Mesenchymal stem cell (in vitro differentiated cells and primary cell): ENCODE measurements around the gene STK16.

Experiments
- DNase-seq: peaks from one replicate; pipeline ENCODE4 v3.0.0-alpha.2; 2013
- H2AFZ ChIP-seq: one replicate; pipeline ENCODE4 v1.6.1; 2013; ENCODE audit warnings: low read depth, mild to moderate bottlenecking, control low read depth, inconsistent platforms, low read length, moderate library complexity
- H2AK5ac ChIP-seq: 2 replicates; pipeline ENCODE4 v1.6.1; 2013; ENCODE audit warnings: low read length, moderate library complexity, mild to moderate bottlenecking, inconsistent platforms; ENCODE audit not compliant: severe bottlenecking
- H2BK120ac ChIP-seq: one replicate; pipeline ENCODE4 v1.6.1; 2013; ENCODE audit warnings: low read depth, mild to moderate bottlenecking, inconsistent platforms, low read length, moderate library complexity
- H2BK12ac ChIP-seq, 2 experiments: one replicate each; pipeline ENCODE4 v1.6.1; 2013; ENCODE audit warnings: inconsistent platforms in 2 of 2, low read length in 2 of 2, mild to moderate bottlenecking in 2 of 2, moderate library complexity in 2 of 2, control low read depth in 1 of 2
- H2BK15ac ChIP-seq: one replicate; pipeline ENCODE4 v1.6.1; 2013; ENCODE audit warnings: mild to moderate bottlenecking, low read depth, inconsistent platforms; ENCODE audit not compliant: poor library complexity, severe bottlenecking
- H2BK5ac ChIP-seq: 2 replicates; pipeline ENCODE4 v1.6.1; 2013; ENCODE audit warnings: low read depth, mild to moderate bottlenecking, low read length, control low read depth, inconsistent platforms; ENCODE audit not compliant: poor library complexity, severe bottlenecking
- H3K14ac ChIP-seq, 2 experiments: one replicate each; pipeline ENCODE4 v1.6.1; 2013; ENCODE audit warnings: inconsistent platforms in 2 of 2, low read length in 2 of 2, control low read depth in 1 of 2, mild to moderate bottlenecking in 1 of 2, moderate library complexity in 1 of 2
- H3K18ac ChIP-seq, 2 experiments: one replicate each; pipeline ENCODE4 v1.6.1; 2013; ENCODE audit warnings: inconsistent platforms in 2 of 2, low read length in 2 of 2, control low read depth in 1 of 2, low read depth in 1 of 2, mild to moderate bottlenecking in 1 of 2
- H3K23ac ChIP-seq, 2 experiments: one replicate each; pipeline ENCODE4 v1.6.1; 2013; ENCODE audit warnings: inconsistent platforms in 2 of 2, low read length in 2 of 2, mild to moderate bottlenecking in 2 of 2, moderate library complexity in 2 of 2, control low read depth in 1 of 2
- H3K27ac ChIP-seq: 2 replicates; pipeline ENCODE4 v1.5.1; 2013; ENCODE audit warnings: mild to moderate bottlenecking, moderate library complexity, low read length, control low read depth, inconsistent platforms; ENCODE audit not compliant: poor library complexity, severe bottlenecking
- H3K27me3 ChIP-seq, 2 experiments: 2 replicates each; pipeline versions ENCODE4 v1.6.1 to v1.7.0; 2013; ENCODE audit warnings: low read length in 2 of 2, mild to moderate bottlenecking in 2 of 2, moderate library complexity in 2 of 2, control low read depth in 1 of 2, inconsistent platforms in 1 of 2; ENCODE audit not compliant: control insufficient read depth in 1 of 2, insufficient read depth in 1 of 2
- H3K36me3 ChIP-seq, 2 experiments: 2 replicates each; pipeline versions ENCODE4 v1.6.1 to v1.7.0; 2013; ENCODE audit warnings: low read length in 2 of 2, control low read depth in 1 of 2, inconsistent platforms in 1 of 2, low read depth in 1 of 2, mild to moderate bottlenecking in 1 of 2; ENCODE audit not compliant: insufficient read depth in 2 of 2, control insufficient read depth in 1 of 2
- H3K4ac ChIP-seq, 2 experiments: one replicate each; pipeline ENCODE4 v1.6.1; 2013; ENCODE audit warnings: inconsistent platforms in 2 of 2, low read length in 2 of 2, mild to moderate bottlenecking in 2 of 2, moderate library complexity in 2 of 2, control low read depth in 1 of 2, low read depth in 1 of 2
- H3K4me1 ChIP-seq: 2 replicates; pipeline ENCODE4 v1.6.1; 2013; ENCODE audit warnings: low read depth, low read length, control low read depth; ENCODE audit not compliant: control insufficient read depth, insufficient read depth
- H3K4me2 ChIP-seq: 2 replicates; pipeline ENCODE4 v1.6.1; 2013; ENCODE audit warnings: low read length, mild to moderate bottlenecking, inconsistent platforms; ENCODE audit not compliant: poor library complexity, severe bottlenecking
- H3K4me3 ChIP-seq, 2 experiments: 2 replicates each; pipeline versions ENCODE4 v1.5.1 to v1.7.0; 2013; ENCODE audit warnings: low read length in 2 of 2, mild to moderate bottlenecking in 2 of 2, control low read depth in 1 of 2, low read depth in 1 of 2; ENCODE audit not compliant: insufficient read depth in 1 of 2
- H3K79me1 ChIP-seq: replicated peaks from 2 replicates; pipeline ENCODE4 v1.6.1; 2013; ENCODE audit warnings: mild to moderate bottlenecking, control low read depth, low read length, inconsistent platforms; ENCODE audit not compliant: poor library complexity, severe bottlenecking
- H3K9ac ChIP-seq: 2 replicates; pipeline ENCODE4 v1.7.0; 2013; ENCODE audit warnings: mild to moderate bottlenecking, low read length, moderate library complexity
- H3K9me3 ChIP-seq: 2 replicates; pipeline ENCODE4 v1.7.0; 2013; ENCODE audit warnings: mild to moderate bottlenecking, low read length; ENCODE audit not compliant: control insufficient read depth
- H4K8ac ChIP-seq: one replicate; pipeline ENCODE4 v1.6.1; 2013; ENCODE audit warnings: inconsistent platforms, mild to moderate bottlenecking, low read length, moderate library complexity
- H4K91ac ChIP-seq: one replicate; pipeline ENCODE4 v1.6.1; 2013; ENCODE audit warnings: mild to moderate bottlenecking, low read length, inconsistent platforms
- WGBS: methylation state at CpG from one replicate; pipeline ENCODE4 v1.1.7; 2013; ENCODE audit warnings: mixed read lengths; 5-methylcytosine and 5-hydroxymethylcytosine counted together

The STK16 gene

DNA sequence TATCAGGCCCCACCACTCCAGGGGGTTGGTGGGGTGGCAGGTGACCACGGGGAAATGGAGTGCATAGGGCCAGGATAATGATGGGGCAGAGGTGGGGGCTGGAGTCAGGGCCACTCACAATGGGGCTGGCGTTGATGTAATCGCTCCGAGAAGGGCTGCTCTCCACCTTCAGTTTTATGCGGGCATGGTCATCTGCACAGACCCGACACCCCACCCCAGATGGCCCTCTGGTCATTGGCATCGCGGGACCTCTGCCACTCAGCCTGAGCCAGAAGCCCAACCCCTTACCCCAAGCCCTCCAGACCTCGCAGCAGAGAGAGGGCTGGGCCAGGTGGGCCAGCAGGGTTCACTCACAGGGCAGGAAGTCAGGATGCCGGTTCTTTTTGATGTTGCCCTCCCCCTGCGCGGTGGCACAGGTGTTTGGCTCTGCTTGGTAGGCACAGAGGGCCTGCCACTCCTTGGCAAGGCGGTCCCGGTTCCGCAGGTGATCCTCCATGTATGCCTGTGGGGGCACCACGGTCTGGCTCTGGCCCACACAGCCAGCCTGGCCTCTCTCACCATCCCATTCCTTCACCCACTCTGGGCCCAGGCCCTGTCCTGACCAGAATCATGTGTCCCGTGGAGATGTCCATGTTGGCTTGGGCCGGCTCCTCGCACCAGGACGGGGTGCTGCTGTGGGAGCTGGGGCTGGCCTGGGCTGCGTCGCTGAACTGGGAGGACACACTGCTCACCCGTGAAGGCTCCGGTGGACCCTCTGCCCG, 51.5 kb downstream of the STK16 start:
- H3K23ac ChIP-seq = no peak overlapping the region
- DNase-seq = no peak
- WGBS = 91% methylated on average over 25 of the region's 25 CpGs
- no peak overlapping the region for H3K9ac ChIP-seq
- peak overlapping the region in 1 of 2 experiments; percentile 2 for H3K4ac ChIP-seq
- H2BK12ac ChIP-seq = no peak overlapping the region
- H3K79me1 ChIP-seq = no peaks in the 10 kb centered on the region
- H3K18ac ChIP-seq = no peak overlapping the region
- no peak overlapping the region for H2AK5ac ChIP-seq
- no peak overlapping the region for H2BK120ac ChIP-seq
- no peaks in the 10 kb centered on the region for H3K9me3 ChIP-seq
- peak overlapping the region in 1 of 2 experiments; percentile 10 for H3K14ac ChIP-seq
- no peak overlapping the region for H4K8ac ChIP-seq
- no peak overlapping the region for H3K27ac ChIP-seq
- H3K4me3 ChIP-seq = no peak overlapping the region
- peaks cover 9% of the 10 kb centered on the region for H3K4me1 ChIP-seq
- peak overlapping the region; percentile 18 for H4K91ac ChIP-seq
- no peak overlapping the region for H2BK15ac ChIP-seq
- no peak overlapping the region for H2AFZ ChIP-seq
- no peak overlapping the region for H2BK5ac ChIP-seq
- no peaks in the 10 kb centered on the region for H3K36me3 ChIP-seq
- H3K4me2 ChIP-seq = no peak overlapping the region
- H3K27me3 ChIP-seq = peaks cover 29 to 30% of the 10 kb centered on the region in 2 experiments

DNA sequence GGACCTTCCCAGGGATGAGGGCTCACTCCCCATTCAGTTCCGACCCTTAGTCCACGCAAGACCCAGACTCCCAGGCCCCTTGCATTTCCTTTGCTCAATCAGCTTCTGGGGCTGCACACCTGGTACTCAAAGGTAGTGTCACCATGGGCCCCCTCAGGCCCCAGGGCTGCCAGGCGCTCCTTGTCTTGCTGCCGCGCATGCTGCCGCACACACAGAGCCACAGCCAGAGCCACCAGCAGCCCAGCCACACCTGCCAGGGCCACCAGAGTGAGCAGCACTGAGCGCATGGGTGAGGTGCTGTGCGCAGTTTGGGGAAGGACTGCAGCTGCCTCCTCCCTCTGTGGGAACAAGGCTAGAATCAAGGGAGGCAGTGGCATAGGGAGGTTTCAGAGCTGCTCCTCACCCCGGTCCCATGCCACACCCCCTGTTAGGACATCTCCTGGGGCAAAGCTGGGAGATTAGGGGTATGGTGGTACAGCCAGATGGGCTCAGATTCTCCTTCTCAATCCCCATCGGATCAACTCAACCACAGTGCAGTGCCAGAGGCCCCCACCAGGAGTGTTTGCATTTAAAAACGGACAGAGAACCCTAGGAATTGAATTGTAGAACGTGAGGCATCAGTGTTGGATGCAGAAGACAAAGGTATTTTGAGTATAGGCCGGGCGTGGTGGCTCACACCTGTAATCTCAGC, 52.6 kb downstream of the STK16 start:
- H4K91ac ChIP-seq = no peak overlapping the region

GRCh38 chr2:219298759-219299371, 53.6 kb downstream of the STK16 start:
- Histone ChIP-seq H3K79me1 (no peaks in the 10 kb centered on the region), H2BK12ac (no peak overlapping the region), H3K4me3 (no peak overlapping the region), H4K91ac (no peak overlapping the region), H3K4me1 (peaks cover 9% of the 10 kb centered on the region), H3K4ac (no peak overlapping the region), H3K27ac (no peak overlapping the region), H2BK15ac (no peak overlapping the region), H2BK5ac (no peak overlapping the region), H3K9me3 (no peaks in the 10 kb centered on the region), H2AFZ (no peak overlapping the region), H3K9ac (peak overlapping the region; percentile 33), H2AK5ac (no peak overlapping the region), H3K14ac (no peak overlapping the region), H3K23ac (no peak overlapping the region), H2BK120ac (no peak overlapping the region), H3K4me2 (no peak overlapping the region), H3K36me3 (no peaks in the 10 kb centered on the region), H3K27me3 (peaks cover 48 to 51% of the 10 kb centered on the region in 2 experiments), H3K18ac (no peak overlapping the region), H4K8ac (no peak overlapping the region)
- DNase-seq = peak; percentile 68
- WGBS = 33% methylated on average over 15 of the region's 15 CpGs

More for the DNA sequence above, 52.6 kb downstream of the STK16 start:
- Histone ChIP-seq H3K4ac (no peak overlapping the region), H3K14ac (no peak overlapping the region), H3K79me1 (no peaks in the 10 kb centered on the region), H3K9me3 (no peaks in the 10 kb centered on the region), H3K23ac (no peak overlapping the region), H3K4me1 (peaks cover 9% of the 10 kb centered on the region), H2BK15ac (peak overlapping the region; percentile 61), H3K27ac (no peak overlapping the region), H3K18ac (no peak overlapping the region), H2AK5ac (no peak overlapping the region), H3K27me3 (peaks cover 39 to 41% of the 10 kb centered on the region in 2 experiments), H2BK120ac (no peak overlapping the region), H2BK5ac (no peak overlapping the region), H3K4me2 (no peak overlapping the region), H3K4me3 (no peak overlapping the region), H4K8ac (no peak overlapping the region), H2BK12ac (no peak overlapping the region), H2AFZ (no peak overlapping the region), H3K36me3 (no peaks in the 10 kb centered on the region), H3K9ac (no peak overlapping the region)
- WGBS = 78% methylated on average over 13 of the region's 14 CpGs
- peak; percentile 43 for DNase-seq

GRCh38 chr2:219299372-219299760, 54.1 kb downstream of the STK16 start:
- Histone ChIP-seq H3K18ac (no peak overlapping the region), H3K4me1 (peaks cover 8% of the 10 kb centered on the region), H2AK5ac (no peak overlapping the region), H3K14ac (no peak overlapping the region), H4K8ac (no peak overlapping the region), H3K9me3 (no peaks in the 10 kb centered on the region), H3K27me3 (peaks cover 51 to 53% of the 10 kb centered on the region in 2 experiments), H2BK5ac (no peak overlapping the region), H2BK15ac (no peak overlapping the region), H2AFZ (no peak overlapping the region), H4K91ac (no peak overlapping the region), H3K23ac (no peak overlapping the region), H3K4ac (no peak overlapping the region), H3K4me2 (no peak overlapping the region), H2BK12ac (no peak overlapping the region), H3K36me3 (no peaks in the 10 kb centered on the region), H3K27ac (no peak overlapping the region), H3K4me3 (no peak overlapping the region), H2BK120ac (no peak overlapping the region), H3K9ac (no peak overlapping the region), H3K79me1 (no peaks in the 10 kb centered on the region)
- 84% methylated on average over 6 of the region's 6 CpGs for WGBS
- no peak for DNase-seq
